GM12891 (cell line): Measurements from ENCODE around the gene CDK17.

ENCODE experiments used
- PAX5 ChIP-seq: IDR thresholded peaks from 2 replicates; pipeline ENCODE4 v1.6.1; 2011; ENCODE audit warnings: low read length, moderate library complexity, mild to moderate bottlenecking; ENCODE audit not compliant: insufficient read depth, severe bottlenecking
- POLR2A ChIP-seq: IDR thresholded peaks from 2 replicates; pipeline ENCODE4 v1.6.1; 2011; ENCODE audit warnings: low read depth, low read length, control low read depth
- POLR2AphosphoS5 ChIP-seq: IDR thresholded peaks from 2 replicates; pipeline ENCODE4 v1.6.1; 2011; ENCODE audit warnings: low read depth, low read length, control low read depth
- POU2F2 ChIP-seq: IDR thresholded peaks from 2 replicates; pipeline ENCODE4 v1.6.1; 2011; ENCODE audit warnings: low read depth, mild to moderate bottlenecking, control low read depth, low read length, moderate library complexity
- SPI1 ChIP-seq: IDR thresholded peaks from 2 replicates; pipeline ENCODE4 v1.6.1; 2011; ENCODE audit warnings: low read depth, low read length, control low read depth
- TAF1 ChIP-seq: IDR thresholded peaks from 2 replicates; pipeline ENCODE4 v1.6.1; 2011; ENCODE audit warnings: low read depth, low read length, control low read depth

DNA sequence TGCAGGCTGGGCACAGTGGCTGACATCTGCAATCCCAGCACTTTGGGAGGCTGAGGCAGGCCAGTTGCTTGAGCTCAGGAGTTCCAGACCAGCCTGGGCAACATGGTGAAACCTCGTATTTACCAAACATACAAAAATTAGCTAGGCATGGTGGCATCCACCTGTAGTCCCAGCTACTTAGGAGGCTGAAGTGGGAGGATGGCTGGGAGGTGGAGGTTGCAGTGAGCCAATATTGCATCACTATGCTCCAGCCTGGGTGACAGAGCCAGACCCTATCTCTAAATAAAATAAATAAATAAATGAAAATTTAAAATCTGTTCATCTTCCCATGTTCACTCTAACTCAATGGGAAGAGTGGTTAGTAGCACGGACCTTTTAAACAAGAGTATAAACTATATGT, 134.8 kb downstream of the CDK17 start:
- TF ChIP-seq POLR2A (no peak), POLR2AphosphoS5 (no peak), TAF1 (no peak), SPI1 (no peak), PAX5 (no peak), POU2F2 (no peak)
